ENCODE data around the gene LRRC37A3.
"Not testable (repeated sequence)": the region's sequence is repeated elsewhere in the genome, so short reads cannot be mapped to it uniquely, and the experiment has no call there.

Gene LRRC37A3

GRCh38 chr17:64919289-64920025 is at the start of gene LRRC37A3:
Gene LRRC37A3 (minus strand): TSS chr17:64919478. CDS start chr17:64897257, 22,221 bp downstream.
- peak within 1 kb of the TSS; percentile 87 for H3K27ac ChIP-seq
- TF ChIP-seq CTCF (IDR thresholded peaks at IDR 0.05) = peak; percentile 87

GRCh38 chr17:64965873-64966287 is 46.6 kb upstream of the LRRC37A3 start:
- TF ChIP-seq CTCF (IDR thresholded peaks at IDR 0.05) = peak; percentile 42
- peak overlapping the region; percentile 73 for H3K27ac ChIP-seq

- H3K27ac ChIP-seq = peak overlapping the region; percentile 73
Observed at GRCh38 chr17:64965256-64965872, 46.1 kb upstream of the LRRC37A3 start.

- H3K27ac ChIP-seq = peak overlapping the region; percentile 73
- TF ChIP-seq ZFX (IDR thresholded peaks at IDR 0.05; ENCODE audit: borderline replicate concordance) (no peak), CTCF (IDR thresholded peaks at IDR 0.05) (no peak)
Observed at GRCh38 chr17:64964796-64965195, 45.5 kb upstream of the LRRC37A3 start.

DNA sequence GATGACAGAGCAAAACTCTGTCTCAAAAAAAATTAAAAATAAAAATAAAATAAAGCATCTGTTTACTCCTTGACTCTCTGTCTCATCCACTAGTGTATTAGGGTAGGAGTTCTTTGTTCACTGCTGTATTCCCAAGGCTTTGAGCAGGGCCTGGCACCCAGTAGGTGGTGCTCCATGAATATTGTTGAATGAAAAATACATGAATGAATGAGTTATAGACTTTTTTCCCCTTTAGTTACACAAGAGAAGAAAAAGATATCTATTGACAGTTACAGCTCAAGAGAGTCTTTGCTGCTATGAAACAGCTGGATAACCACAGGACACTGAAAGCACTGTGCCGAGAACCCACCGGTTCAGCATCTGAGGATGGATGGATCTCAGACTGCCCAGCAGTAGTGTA is 44.5 kb upstream of the LRRC37A3 start:
- not testable (repeated sequence) for H3K27ac ChIP-seq

GRCh38 chr17:64961563-64962378 is 42.5 kb upstream of the LRRC37A3 start:
- peak; percentile 80 for TF ChIP-seq CTCF (IDR thresholded peaks at IDR 0.05)
- not testable (repeated sequence) for H3K27ac ChIP-seq

GRCh38 chr17:64951877-64952276 is 32.6 kb upstream of the LRRC37A3 start:
- TF ChIP-seq ZFX (IDR thresholded peaks at IDR 0.05; ENCODE audit: borderline replicate concordance) (no peak), CTCF (IDR thresholded peaks at IDR 0.05) (no peak)
- H3K27ac ChIP-seq = no peak overlapping the region

DNA sequence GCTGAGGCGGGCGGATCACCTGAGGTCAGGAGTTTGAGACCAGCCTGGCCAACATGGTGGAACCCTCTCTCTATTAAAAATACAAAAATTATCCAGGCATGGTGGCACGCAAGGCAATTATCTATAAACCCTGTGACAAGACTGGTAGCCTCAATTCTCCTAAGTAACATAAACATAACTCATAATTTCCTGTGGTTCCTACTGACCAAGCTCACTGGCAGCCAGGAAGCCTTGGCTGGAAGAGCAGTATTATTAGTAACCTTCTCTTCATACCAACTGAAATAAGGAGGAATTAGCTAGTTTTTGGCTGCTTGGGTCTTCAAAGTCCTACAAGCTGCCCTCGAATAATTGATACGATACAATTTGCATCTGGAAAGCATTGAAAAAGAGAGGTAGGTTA is 31.6 kb upstream of the LRRC37A3 start:
- H3K27ac ChIP-seq = no peak overlapping the region
- no peak for TF ChIP-seq CTCF (IDR thresholded peaks at IDR 0.05)
- no peak for TF ChIP-seq ZFX (IDR thresholded peaks at IDR 0.05; ENCODE audit: borderline replicate concordance)
